Astrocyte (in vitro differentiated cells and primary cell): ENCODE data around the gene LAMA3.

ENCODE experiments used
- CTCF ChIP-seq: IDR thresholded peaks from 2 replicates; pipeline ENCODE4 v1.5.1; 2011; ENCODE audit warnings: low read depth, mild to moderate bottlenecking, inconsistent platforms, low read length, moderate library complexity; ENCODE audit not compliant: insufficient read depth
- EZH2 ChIP-seq: IDR thresholded peaks from 2 replicates; pipeline ENCODE4 v1.6.1; 2012; ENCODE audit warnings: mild to moderate bottlenecking, low read length, inconsistent platforms; ENCODE audit not compliant: insufficient read depth

GRCh38 chr18:23903971-23904370 lies 214.7 kb downstream of the LAMA3 start:
- TF ChIP-seq EZH2 (no peak), CTCF (no peak)
